ENCODE measurements around the gene DHRS4L2. TPM values are rescaled to one million over a fixed set of nuclear protein-coding genes. Genes with fewer than 3 reads are reported as not detected.
"Not testable (repeated sequence)": the region's sequence is repeated elsewhere in the genome, so short reads cannot be mapped to it uniquely, and the experiment has no call there.

DHRS4L2 gene
- total RNA-seq, 4 donors from 2014 or later, result 9.4 to 23.9 (median 21.1) TPM

DNA sequence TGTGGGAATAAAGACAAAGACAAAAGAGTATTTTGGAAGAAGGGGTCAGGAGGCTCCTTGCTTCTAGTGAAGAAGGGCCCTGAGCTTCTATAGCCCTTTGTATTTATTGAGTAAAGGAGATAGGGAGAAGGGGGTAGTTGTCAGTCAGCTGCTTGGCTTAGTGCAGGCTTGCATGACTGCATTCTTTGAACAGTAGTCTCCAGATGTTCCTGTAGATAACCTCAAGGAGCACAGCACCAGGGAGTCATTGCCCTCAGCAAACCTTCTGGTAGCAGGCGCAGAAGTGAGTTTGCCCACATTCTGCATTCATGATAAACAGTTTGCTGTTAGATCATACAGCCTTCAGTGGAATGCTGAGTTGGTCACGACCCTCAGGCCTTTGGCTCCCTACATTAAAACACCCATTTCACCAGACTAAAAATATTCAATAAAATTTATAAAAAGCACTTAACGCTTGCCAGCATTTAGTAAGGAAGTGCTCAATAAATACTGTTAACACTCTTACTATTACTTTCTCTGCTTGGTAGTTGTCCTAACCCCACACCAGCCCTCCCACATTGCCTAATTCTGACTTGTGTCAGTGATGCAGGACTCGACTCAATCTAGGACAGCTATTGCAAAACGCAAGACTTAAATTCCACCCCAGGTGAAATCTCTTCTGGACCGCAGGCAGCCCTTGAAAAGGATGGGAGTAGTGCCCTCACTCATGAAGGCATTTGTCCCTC is 38.2 kb upstream of the DHRS4L2 start:
- no peak for DNase-seq (ENCODE audit: extremely low spot score)
- Histone ChIP-seq H3K4me1 (peaks cover 15 to 32% (median 30%) of the 10 kb centered on the region in 4 donors), H3K27ac (replicated peaks in 1 of 4) (no peak overlapping the region), H3K4me3 (no peak overlapping the region), H3K27me3 (no peaks in the 10 kb centered on the region), H3K9me3 (no peaks in the 10 kb centered on the region), H3K36me3 (peaks cover 0 to under 1% (median under 1%) of the 10 kb centered on the region in 4 donors)
- no peak for TF ChIP-seq POLR2A (IDR thresholded peaks at IDR 0.05; ENCODE audit: low read depth)
- no peak for TF ChIP-seq POLR2AphosphoS5 (IDR thresholded peaks at IDR 0.05)
- TF ChIP-seq, protein P1, sequence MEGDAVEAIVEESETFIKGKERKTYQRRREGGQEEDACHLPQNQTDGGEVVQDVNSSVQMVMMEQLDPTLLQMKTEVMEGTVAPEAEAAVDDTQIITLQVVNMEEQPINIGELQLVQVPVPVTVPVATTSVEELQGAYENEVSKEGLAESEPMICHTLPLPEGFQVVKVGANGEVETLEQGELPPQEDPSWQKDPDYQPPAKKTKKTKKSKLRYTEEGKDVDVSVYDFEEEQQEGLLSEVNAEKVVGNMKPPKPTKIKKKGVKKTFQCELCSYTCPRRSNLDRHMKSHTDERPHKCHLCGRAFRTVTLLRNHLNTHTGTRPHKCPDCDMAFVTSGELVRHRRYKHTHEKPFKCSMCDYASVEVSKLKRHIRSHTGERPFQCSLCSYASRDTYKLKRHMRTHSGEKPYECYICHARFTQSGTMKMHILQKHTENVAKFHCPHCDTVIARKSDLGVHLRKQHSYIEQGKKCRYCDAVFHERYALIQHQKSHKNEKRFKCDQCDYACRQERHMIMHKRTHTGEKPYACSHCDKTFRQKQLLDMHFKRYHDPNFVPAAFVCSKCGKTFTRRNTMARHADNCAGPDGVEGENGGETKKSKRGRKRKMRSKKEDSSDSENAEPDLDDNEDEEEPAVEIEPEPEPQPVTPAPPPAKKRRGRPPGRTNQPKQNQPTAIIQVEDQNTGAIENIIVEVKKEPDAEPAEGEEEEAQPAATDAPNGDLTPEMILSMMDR (IDR thresholded peaks at IDR 0.05), result no peak
- TF ChIP-seq EP300 (IDR thresholded peaks at IDR 0.05), result no peak
- 97% methylated on average over 6 of the region's 6 CpGs for WGBS
- intact Hi-C loops (cut with DNase I), result no loop called here

DNA sequence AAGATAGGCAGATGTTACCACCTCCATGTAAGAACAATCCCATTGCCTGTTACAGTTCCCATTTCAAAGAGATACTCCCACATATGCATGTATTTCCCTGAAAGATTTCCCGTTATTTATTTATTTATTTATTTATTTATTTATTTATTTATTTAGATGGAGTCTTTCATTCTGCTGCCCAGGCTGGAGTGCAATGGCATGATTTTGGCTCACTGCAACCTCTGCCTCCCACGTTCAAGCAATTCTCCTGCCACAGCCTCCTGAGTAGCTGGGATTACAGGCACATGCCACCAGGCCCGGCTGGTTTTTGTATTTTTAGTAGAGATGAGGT is 37.6 kb upstream of the DHRS4L2 start:
- H3K9me3 ChIP-seq; DNase-seq (ENCODE audit: extremely low spot score); H3K27ac ChIP-seq (replicated peaks in 1 of 4); H3K27me3 ChIP-seq; H3K4me3 ChIP-seq; intact Hi-C loops (cut with DNase I); H3K36me3 ChIP-seq: not testable (repeated sequence)
- 90% methylated on average over 3 of the region's 3 CpGs for WGBS
- H3K4me1 ChIP-seq, result peaks cover 15 to 32% (median 30%) of the 10 kb centered on the region in 4 donors

DNA sequence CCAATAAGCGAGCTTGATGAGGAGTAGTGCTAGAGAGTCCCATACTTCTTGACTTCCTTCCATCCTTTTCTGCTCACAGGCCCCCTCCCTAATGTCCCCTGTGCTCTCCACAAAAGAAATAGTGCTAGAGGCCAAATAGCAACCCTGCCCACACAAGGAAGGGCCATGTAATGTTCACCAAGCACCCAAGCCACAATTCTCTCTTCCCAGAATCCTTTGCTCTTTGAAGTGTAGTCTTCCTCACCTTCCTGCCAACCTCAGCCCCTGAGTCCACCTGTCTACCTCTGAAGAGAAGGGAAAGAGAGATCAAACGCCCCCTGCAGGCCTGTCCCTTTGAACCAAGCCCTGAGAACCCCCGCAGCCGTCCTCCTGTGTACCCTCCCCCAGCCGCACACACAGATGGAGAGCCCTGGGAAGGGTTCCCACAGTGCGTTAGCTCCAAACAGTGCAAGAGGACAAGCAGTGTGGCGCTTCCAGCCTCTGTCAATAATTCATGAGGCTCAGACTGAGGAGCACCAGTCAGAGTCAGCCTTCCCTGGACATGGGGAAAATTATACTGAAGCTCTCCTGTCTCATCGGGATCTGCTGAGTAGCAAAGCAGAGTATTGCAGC is 37.0 kb upstream of the DHRS4L2 start:
- TF ChIP-seq POLR2AphosphoS5 (IDR thresholded peaks at IDR 0.05), result no peak
- TF ChIP-seq POLR2A (IDR thresholded peaks at IDR 0.05; ENCODE audit: low read depth), result no peak
- TF ChIP-seq EP300 (IDR thresholded peaks at IDR 0.05), result no peak
- TF ChIP-seq, protein P1 (IDR thresholded peaks at IDR 0.05), result no peak
- no peak for DNase-seq (ENCODE audit: extremely low spot score)
- H3K4me1 ChIP-seq, result peaks cover 15 to 32% (median 30%) of the 10 kb centered on the region in 4 donors
- no peaks in the 10 kb centered on the region for H3K9me3 ChIP-seq
- peaks cover 0 to 11% (median 7%) of the 10 kb centered on the region in 4 donors for H3K36me3 ChIP-seq
- no peak overlapping the region for H3K27ac ChIP-seq (replicated peaks in 1 of 4)
- WGBS, result 69% methylated on average over 8 of the region's 8 CpGs
- H3K4me3 ChIP-seq, result no peak overlapping the region
- intact Hi-C loops (cut with DNase I), result no loop called here
- no peaks in the 10 kb centered on the region for H3K27me3 ChIP-seq

DNA sequence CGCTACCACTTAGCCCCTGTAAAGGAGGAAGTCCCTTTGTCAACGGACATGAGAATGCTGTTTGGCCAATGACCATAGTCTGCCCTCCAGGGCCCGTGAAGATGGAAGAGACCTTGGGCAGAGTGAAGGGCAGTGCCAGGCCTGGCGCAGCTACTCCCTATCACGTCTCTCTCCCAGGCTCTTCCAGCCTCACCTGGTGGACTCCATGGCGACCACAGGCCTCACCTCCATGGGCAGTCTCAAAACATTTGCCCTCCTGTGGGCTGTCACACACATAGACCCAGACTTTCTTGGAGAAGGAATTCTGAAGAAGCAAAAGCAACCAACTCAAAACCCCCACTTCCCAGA is 35.6 kb upstream of the DHRS4L2 start:
- Histone ChIP-seq H3K36me3 (peaks cover 0 to 13% (median 11%) of the 10 kb centered on the region in 4 donors), H3K4me1 (peaks cover 15 to 32% (median 30%) of the 10 kb centered on the region in 4 donors), H3K4me3 (peak overlapping the region; percentile 67 to 87 (median 74)), H3K27ac (replicated peaks in 1 of 4) (peak overlapping the region; percentile 83 to 87 (median 85))
- H3K9me3 ChIP-seq; DNase-seq (ENCODE audit: extremely low spot score); intact Hi-C loops (cut with DNase I); H3K27me3 ChIP-seq: not testable (repeated sequence)
- WGBS, result 59% methylated on average over 6 of the region's 6 CpGs

DNA sequence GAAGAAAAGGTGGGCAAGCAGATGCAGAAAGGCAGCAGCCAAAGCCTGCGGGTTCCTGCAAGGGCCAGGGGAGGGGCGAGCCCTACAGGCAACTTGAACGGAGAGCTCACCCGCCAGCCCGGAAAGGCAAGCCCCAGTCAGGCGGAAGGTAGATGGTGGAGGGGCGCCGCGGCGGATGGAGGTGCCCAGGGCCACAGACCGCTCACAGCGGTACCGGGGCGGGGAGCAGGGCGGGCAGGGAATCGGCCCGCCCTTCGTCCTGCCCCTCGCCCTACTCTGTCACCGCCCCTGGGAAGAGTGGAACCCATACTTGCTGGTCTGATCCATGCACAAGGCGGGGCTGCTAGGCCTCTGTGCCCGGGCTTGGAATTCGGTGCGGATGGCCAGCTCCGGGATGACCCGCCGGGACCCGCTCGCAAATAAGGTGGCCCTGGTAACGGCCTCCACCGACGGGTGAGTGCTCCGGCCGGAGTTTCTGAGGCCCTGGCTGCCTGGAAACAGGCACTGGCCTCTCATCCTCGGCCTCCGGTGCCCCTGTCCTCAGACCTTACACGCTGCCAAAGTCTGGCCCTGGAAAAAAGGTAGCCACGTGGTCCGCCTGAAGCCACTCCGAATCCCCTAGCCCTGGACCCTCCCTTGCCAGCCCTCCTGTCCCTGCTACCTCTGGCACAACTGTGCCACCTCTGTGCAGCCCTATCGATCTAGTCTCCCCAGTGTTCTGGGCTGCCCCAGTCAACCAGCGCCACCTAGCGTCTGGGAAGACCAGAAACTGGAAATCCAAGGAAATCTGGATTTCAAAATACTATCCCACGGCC is 35.1 kb upstream of the DHRS4L2 start, which contains the start of gene DHRS4:
DHRS4 (plus strand) TSS at position 307 of the 815 bp plus-strand sequence; CDS start at position 326, 19 bp downstream.
- Histone ChIP-seq H3K36me3 (peaks cover 0 to 13% (median 11%) of the 10 kb centered on the region in 4 donors), H3K27me3 (no peaks in the 10 kb centered on the region), H3K27ac (replicated peaks in 1 of 4) (peak within 1 kb of the TSS; percentile 83 to 87 (median 85)), H3K4me1 (peaks cover 15 to 32% (median 30%) of the 10 kb centered on the region in 4 donors), H3K9me3 (no peaks in the 10 kb centered on the region), H3K4me3 (peak within 1 kb of the TSS; percentile 67 to 87 (median 74))
- peak; percentile 93 for DNase-seq (ENCODE audit: extremely low spot score)
- TF ChIP-seq POLR2AphosphoS5 (IDR thresholded peaks at IDR 0.05) (peak; percentile 27 to 72), POLR2A (IDR thresholded peaks at IDR 0.05; ENCODE audit: low read depth) (no peak)
- TF ChIP-seq, protein P1 (IDR thresholded peaks at IDR 0.05), result peak; percentile 73 to 87 (median 78)
- WGBS, result 0% methylated on average over 18 of the region's 44 CpGs
- intact Hi-C loops (cut with DNase I), result no loop called here

DNA sequence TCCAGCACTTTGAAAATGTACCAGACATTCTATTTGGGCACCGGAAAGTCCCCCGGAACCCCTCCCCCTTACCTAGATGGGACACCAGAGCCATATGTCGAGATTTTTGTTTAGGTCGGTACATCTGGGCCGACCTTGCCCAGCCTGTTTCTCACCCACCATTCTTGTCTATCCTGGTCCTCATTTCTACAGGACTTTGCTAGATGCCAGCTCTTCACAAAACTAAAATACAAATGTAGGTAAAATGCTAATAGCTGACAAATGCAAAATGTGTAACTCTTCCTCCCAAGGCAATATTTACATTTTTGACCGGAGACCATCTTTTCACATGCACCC is 34.5 kb upstream of the DHRS4L2 start:
- WGBS, result 16% methylated on average over 6 of the region's 6 CpGs
- DNase-seq (ENCODE audit: extremely low spot score); H3K9me3 ChIP-seq; H3K27me3 ChIP-seq; intact Hi-C loops (cut with DNase I): not testable (repeated sequence)
- peaks cover 15 to 32% (median 30%) of the 10 kb centered on the region in 4 donors for H3K4me1 ChIP-seq
- H3K27ac ChIP-seq (replicated peaks in 1 of 4), result peak overlapping the region; percentile 83 to 87 (median 85)
- peaks cover 0 to 16% (median 11%) of the 10 kb centered on the region in 4 donors for H3K36me3 ChIP-seq
- H3K4me3 ChIP-seq, result peak overlapping the region; percentile 67 to 87 (median 74)

DNA sequence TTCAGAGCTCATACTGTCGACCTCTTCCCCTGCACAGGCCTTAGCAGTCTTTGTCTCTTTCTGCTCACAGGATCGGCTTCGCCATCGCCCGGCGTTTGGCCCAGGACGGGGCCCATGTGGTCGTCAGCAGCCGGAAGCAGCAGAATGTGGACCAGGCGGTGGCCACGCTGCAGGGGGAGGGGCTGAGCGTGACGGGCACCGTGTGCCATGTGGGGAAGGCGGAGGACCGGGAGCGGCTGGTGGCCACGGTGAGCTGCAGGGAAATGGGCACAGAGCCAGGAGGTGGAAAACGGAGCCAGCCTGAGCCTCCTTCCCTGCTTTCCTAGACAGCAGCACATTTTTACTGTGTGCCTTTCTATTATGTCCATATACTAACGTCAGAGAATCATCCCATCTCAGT is 33.8 kb upstream of the DHRS4L2 start:
- WGBS, result 66% methylated on average over 20 of the region's 20 CpGs

DNA sequence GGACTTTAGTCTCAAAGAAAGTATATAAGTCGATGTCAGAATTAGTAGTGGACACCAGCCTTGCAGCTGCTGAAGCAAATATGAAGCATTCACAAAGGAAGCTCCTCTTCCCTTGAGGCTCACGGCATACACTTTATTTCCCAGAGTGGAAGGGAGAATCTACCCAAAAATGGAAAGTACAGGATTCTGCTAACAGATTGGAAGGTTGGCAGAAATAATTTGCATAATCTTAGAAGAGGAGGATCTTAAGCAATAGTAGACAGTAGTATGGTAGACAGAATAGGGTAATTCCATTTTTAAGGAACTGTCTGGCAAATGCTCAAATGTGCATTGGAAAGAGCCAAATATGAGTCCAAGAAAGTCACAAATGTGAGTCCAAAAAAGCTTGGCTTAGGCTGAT is 32.9 kb upstream of the DHRS4L2 start:
- H3K27me3 ChIP-seq; H3K27ac ChIP-seq (replicated peaks in 1 of 4); H3K9me3 ChIP-seq; intact Hi-C loops (cut with DNase I); H3K4me3 ChIP-seq; DNase-seq (ENCODE audit: extremely low spot score): not testable (repeated sequence)
- peaks cover 15 to 32% (median 30%) of the 10 kb centered on the region in 4 donors for H3K4me1 ChIP-seq
- 85% methylated on average over 2 of the region's 2 CpGs for WGBS
- peaks cover 0 to 21% (median 14%) of the 10 kb centered on the region in 4 donors for H3K36me3 ChIP-seq

More for the DNA sequence above, 33.8 kb upstream of the DHRS4L2 start:
- peaks cover 15 to 32% (median 30%) of the 10 kb centered on the region in 4 donors for H3K4me1 ChIP-seq
- H3K9me3 ChIP-seq; DNase-seq (ENCODE audit: extremely low spot score); H3K27me3 ChIP-seq; intact Hi-C loops (cut with DNase I); H3K27ac ChIP-seq (replicated peaks in 1 of 4); H3K4me3 ChIP-seq: not testable (repeated sequence)
- H3K36me3 ChIP-seq, result peaks cover 0 to 19% (median 14%) of the 10 kb centered on the region in 4 donors
